OCI-LY7 (cell line): ENCODE measurements around the gene C16orf74. TPM values are rescaled to one million over a fixed set of nuclear protein-coding genes. Genes with fewer than 3 reads are reported as not detected.
A peak's percentile ranks its signal among the peaks of the same experiment; 100 is the strongest.

Experiments used
- BruUV-seq: library from RNA; stranded (reverse); fragments of 400-500 nt; replicated peaks from 2 replicates; lab custom pipeline; 2021; lab: Mats Ljungman, UMichigan
- CTCF ChIA-PET: fragments of 300-600 bp; sonication (Branson Sonifier 250); formaldehyde crosslinking; loops from one replicate; lab custom pipeline; 2022; ENCODE audit warnings: antibody characterized with exemption; ENCODE audit not compliant: unreplicated experiment; lab: Charles Lee
- POLR2A ChIA-PET: fragments of 300-600 bp; sonication (Branson Sonifier 250); formaldehyde crosslinking; loops from one replicate; lab custom pipeline; 2022; ENCODE audit warnings: antibody characterized with exemption; lab: Charles Lee
- DNase-seq: peaks from one replicate; pipeline ENCODE4 v3.0.0-alpha.2; 2015; ENCODE audit warnings: low spot score
- H2AFZ ChIP-seq: fragments of 200-600 bp; sonication (generic), shearing (Covaris generic); 2 replicates; pipeline ENCODE4 v1.6.1; 2014; ENCODE audit warnings: mild to moderate bottlenecking, antibody characterized with exemption, low read length, moderate library complexity
- H3K27ac ChIP-seq: fragments of 200-600 bp; sonication (generic); 2 replicates; pipeline ENCODE4 v1.5.1; 2014; ENCODE audit warnings: mixed run types, low read depth, mild to moderate bottlenecking, moderate library complexity, low read length, inconsistent platforms; ENCODE audit not compliant: poor library complexity, severe bottlenecking
- H3K36me3 ChIP-seq: fragments of 200-600 bp; sonication (generic); 2 replicates; pipeline ENCODE4 v1.6.1; 2014; ENCODE audit warnings: mild to moderate bottlenecking, antibody characterized with exemption, low read length, moderate library complexity, mixed read lengths; ENCODE audit not compliant: insufficient read depth
- H3K4me1 ChIP-seq: fragments of 200-600 bp; sonication (generic); 2 replicates; pipeline ENCODE4 v1.5.1; 2014; ENCODE audit warnings: mild to moderate bottlenecking, low read length; ENCODE audit not compliant: insufficient read depth, poor library complexity, severe bottlenecking
- H3K4me2 ChIP-seq: fragments of 200-600 bp; sonication (generic); 2 replicates; pipeline ENCODE4 v1.6.1; 2014; ENCODE audit warnings: mild to moderate bottlenecking, low read length
- H3K4me3 ChIP-seq: fragments of 200-600 bp; sonication (generic); 2 replicates; pipeline ENCODE4 v1.5.1; 2014; ENCODE audit warnings: mild to moderate bottlenecking, low read depth, low read length; ENCODE audit not compliant: poor library complexity, severe bottlenecking
- H3K79me2 ChIP-seq: fragments of 200-600 bp; sonication (generic); 2 replicates; pipeline ENCODE4 v1.6.1; 2016; ENCODE audit warnings: low read depth, mild to moderate bottlenecking, low read length, moderate library complexity, mixed read lengths; ENCODE audit not compliant: insufficient read depth
- H3K9me2 ChIP-seq: fragments of 200-600 bp; sonication (generic); 2 replicates; pipeline ENCODE4 v1.6.1; 2016; ENCODE audit warnings: mild to moderate bottlenecking, low read length, mixed read lengths; ENCODE audit not compliant: insufficient read depth
- H3K9me3 ChIP-seq: fragments of 200-600 bp; sonication (generic); 2 replicates; pipeline ENCODE4 v1.6.1; 2014; ENCODE audit warnings: mild to moderate bottlenecking, mixed run types, low read length, mixed read lengths
- H4K20me1 ChIP-seq: fragments of 200-600 bp; sonication (generic); 2 replicates; pipeline ENCODE4 v1.6.1; 2014; ENCODE audit warnings: mild to moderate bottlenecking, antibody characterized with exemption, low read length, moderate library complexity, mixed read lengths; ENCODE audit not compliant: insufficient read depth
- EZH2phosphoT487 ChIP-seq: fragments of 200-600 bp; sonication (generic); IDR thresholded peaks from 2 replicates; pipeline ENCODE4 v1.6.1; 2018; ENCODE audit warnings: low read depth, borderline replicate concordance, mild to moderate bottlenecking, mixed run types, antibody characterized with exemption, low read length, moderate library complexity, mixed read lengths
- intact Hi-C: fragments of 100-400 bp; cut with micrococcal nuclease; formaldehyde crosslinking; loops from one replicate; pipeline ENCODE4 v1.10.0; 2022; ENCODE audit not compliant: unreplicated experiment
- total RNA-seq, 2 experiments: library from RNA; depleted of rRNA in 1 of 2; stranded (reverse); fragments of >200 nt in 1 of 2; shearing (Covaris generic) in 1 of 2; gene quantifications; 2 replicates each; pipeline ENCODE4 v1.2.3, GENCODE V29; 2014 to 2022
- TF ChIP-seq, protein P1 (sequence below): fragments of 200-600 bp; sonication (generic); conservative IDR thresholded peaks from 2 replicates; pipeline ENCODE4 v1.5.1; 2014; ENCODE audit warnings: mild to moderate bottlenecking, antibody characterized with exemption, low read length, moderate library complexity, mixed read lengths

C16orf74 gene
- total RNA-seq, 2 experiments from 2014 or later = 6.8 to 9.7 TPM

DNA sequence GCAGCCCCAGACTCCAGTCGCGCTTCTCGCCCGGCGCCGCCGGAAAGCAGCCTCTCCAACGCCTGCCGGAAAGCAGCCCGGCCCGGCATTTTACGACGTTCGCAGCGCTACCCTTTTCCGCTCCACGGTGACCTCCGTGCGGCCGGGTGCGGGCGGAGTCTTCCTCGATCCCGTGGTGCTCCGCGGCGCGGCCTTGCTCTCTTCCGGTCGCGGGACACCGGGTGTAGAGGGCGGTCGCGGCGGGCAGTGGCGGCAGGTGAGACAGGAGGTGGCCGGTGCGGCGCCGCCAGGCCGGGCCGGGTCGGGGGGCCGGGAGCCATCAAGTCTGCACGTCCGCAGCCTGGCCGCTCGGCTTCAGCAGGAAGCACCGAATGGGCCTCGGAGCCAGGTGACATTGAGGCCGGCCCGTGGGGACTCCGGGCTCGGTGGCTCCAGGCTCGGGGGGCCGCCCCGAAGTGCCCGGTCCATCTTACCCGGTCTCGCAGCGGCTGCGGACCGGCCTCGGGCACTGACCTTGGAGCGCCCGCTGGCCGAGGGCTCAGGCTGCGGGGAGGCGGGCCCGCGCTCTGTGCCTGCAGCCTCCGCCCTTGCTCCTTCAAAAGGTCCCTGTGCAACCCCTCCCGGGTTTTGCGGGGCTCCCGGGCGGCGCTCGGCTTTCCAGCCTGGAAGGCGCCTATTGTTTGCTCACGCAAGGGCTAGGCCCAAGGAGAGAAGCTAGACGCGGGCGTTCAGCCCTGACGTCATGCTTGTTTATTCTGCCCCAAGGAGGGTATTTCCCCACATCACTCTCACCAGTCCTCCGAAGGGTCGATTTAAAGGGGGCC, 48.8 kb upstream of the C16orf74 start, which contains the start of the genes COX4I1 and EMC8:
COX4I1 (plus strand) TSS at position 199 of the 824 bp plus-strand sequence. CDS start 1,511 bp downstream, outside the sequence.
EMC8 (minus strand) TSS at position 48 of the 824 bp plus-strand sequence. CDS start 249 bp downstream, outside the sequence.
- TF ChIP-seq, protein P1, sequence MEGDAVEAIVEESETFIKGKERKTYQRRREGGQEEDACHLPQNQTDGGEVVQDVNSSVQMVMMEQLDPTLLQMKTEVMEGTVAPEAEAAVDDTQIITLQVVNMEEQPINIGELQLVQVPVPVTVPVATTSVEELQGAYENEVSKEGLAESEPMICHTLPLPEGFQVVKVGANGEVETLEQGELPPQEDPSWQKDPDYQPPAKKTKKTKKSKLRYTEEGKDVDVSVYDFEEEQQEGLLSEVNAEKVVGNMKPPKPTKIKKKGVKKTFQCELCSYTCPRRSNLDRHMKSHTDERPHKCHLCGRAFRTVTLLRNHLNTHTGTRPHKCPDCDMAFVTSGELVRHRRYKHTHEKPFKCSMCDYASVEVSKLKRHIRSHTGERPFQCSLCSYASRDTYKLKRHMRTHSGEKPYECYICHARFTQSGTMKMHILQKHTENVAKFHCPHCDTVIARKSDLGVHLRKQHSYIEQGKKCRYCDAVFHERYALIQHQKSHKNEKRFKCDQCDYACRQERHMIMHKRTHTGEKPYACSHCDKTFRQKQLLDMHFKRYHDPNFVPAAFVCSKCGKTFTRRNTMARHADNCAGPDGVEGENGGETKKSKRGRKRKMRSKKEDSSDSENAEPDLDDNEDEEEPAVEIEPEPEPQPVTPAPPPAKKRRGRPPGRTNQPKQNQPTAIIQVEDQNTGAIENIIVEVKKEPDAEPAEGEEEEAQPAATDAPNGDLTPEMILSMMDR = no peak
- TF ChIP-seq EZH2phosphoT487 = no peak
- no peaks in the 10 kb centered on the region for H3K9me3 ChIP-seq
- H3K27ac ChIP-seq = peak within 1 kb of the TSS; percentile 53
- no TSS peak for BruUV-seq
- DNase-seq = peak; percentile 95
- peaks cover 68% of the 10 kb centered on the region for H3K79me2 ChIP-seq
- peaks cover 39% of the 10 kb centered on the region for H4K20me1 ChIP-seq
- intact Hi-C loops = loop anchor here (2.0 kb wide), 1 partner anchor 41 kb away; no protein-coding TSS in a partner anchor
- peaks cover 72% of the 10 kb centered on the region for H3K36me3 ChIP-seq
- H3K4me3 ChIP-seq = peak within 1 kb of the TSS; percentile 95
- peak within 1 kb of the TSS; percentile 59 for H2AFZ ChIP-seq
- peak within 1 kb of the TSS; percentile 96 for H3K4me2 ChIP-seq
- H3K4me1 ChIP-seq = peaks cover 23% of the 10 kb centered on the region
- POLR2A ChIA-PET = no interaction called here
- CTCF ChIA-PET = no interaction called here
- H3K9me2 ChIP-seq = no peaks in the 10 kb centered on the region

DNA sequence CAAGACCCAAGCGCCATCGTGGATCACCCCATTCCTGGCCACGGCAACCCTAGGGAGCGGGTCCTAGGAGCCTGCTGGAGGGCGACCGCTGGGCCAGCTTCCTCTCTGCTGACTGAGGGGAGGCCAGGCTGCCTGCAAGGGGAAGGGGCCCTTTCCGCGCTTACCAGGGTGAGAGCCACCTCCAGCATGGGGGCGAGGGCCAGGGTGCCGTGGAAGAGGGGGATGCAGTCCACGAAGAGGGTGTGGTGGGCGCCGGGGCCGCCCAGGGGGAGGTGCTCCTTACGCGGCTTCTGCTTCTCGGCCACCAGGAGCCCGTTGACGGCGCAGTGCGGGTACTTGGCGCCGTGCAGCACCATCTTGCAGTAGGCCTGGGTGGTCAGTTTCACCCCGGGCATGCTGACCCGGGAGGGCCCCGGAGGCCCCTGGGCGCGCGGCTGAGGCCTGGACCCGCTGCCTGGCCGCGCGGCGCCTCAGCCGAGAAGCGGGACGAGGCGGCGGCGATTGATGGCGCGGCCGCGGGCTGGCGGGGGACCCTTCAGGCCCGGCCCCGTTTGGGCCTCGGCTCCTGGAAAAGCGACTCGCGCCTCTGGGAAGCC, 48.1 kb upstream of the C16orf74 start:
- Histone ChIP-seq H3K27ac (peak overlapping the region; percentile 53), H3K36me3 (peaks cover 73% of the 10 kb centered on the region), H3K9me3 (no peaks in the 10 kb centered on the region), H3K4me1 (peaks cover 23% of the 10 kb centered on the region), H2AFZ (peak overlapping the region; percentile 59), H3K4me2 (peak overlapping the region; percentile 93), H3K79me2 (peaks cover 68% of the 10 kb centered on the region), H3K9me2 (no peaks in the 10 kb centered on the region), H4K20me1 (peaks cover 39% of the 10 kb centered on the region), H3K4me3 (peak overlapping the region; percentile 95)
- POLR2A ChIA-PET = interaction anchor here (0.6 to 0.9 kb wide), 2 partner anchors 51 to 183 kb away, joined by 3 to 5 read pairs; no protein-coding TSS in a partner anchor
- CTCF ChIA-PET = no interaction called here
- no TSS peak for BruUV-seq
- TF ChIP-seq, protein P1 = no peak
- TF ChIP-seq EZH2phosphoT487 = no peak
- intact Hi-C loops = loop anchor here (2.0 kb wide), 1 partner anchor 40 kb away; no protein-coding TSS in a partner anchor
- peak; percentile 34 for DNase-seq
